ENCODE data around the gene ROPN1L.
"Not testable (repeated sequence)": the region's sequence is repeated elsewhere in the genome, so short reads cannot be mapped to it uniquely, and the experiment has no call there.

Gene ROPN1L
- total RNA-seq, result 0.09 to 0.30 reads per million in 2 experiments

DNA sequence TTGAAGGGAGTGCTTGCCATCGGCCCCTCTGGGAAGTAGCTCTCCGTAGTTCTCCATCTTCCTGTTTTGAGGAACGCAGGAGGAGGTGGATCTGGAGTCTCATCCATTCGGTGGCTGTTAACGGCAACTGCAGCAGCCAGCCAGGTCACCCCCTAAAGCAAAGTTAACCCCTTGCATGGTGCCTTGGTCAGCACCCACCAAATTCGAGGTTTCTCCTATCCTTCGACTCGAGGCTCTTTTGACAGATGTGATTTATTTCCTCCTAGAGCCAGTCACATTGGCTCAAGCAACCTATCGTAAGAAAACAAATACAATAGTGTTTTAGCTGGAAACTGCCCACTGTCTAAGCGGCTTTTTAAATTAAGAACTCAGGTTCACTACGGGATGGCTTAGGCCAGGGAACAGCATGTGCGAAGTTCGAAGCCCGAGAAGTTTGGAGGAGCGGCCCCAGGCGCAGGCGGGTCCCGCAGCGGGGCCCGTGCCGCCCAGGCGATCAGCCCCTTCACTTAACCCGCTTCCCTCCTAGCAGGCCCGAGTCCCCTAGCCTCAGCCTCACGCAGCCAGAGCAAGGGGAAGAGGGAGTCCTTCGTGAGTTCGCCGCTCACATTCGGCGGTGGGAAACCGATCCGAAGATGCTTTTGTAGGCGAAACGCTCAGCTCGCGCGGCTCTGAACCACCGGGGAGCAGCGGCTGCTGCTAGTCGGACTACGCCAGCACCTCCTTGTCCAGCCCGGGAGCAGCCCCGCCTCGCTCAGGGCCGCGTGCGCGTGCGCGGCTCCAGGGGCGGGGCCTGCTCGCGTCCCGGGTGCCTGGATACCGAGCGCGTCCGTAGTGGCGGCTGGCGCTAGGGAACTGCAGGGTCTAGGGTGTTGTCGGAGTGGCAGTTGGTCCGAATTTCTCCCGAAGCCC lies at the start of gene ROPN1L:
TSS of gene ROPN1L (plus strand) at position 797 of the 909 bp plus-strand sequence. CDS start 289 bp downstream, outside the sequence.
- peak; percentile 68 for DNase-seq (ENCODE audit: low read depth)

- not testable (repeated sequence) for DNase-seq (ENCODE audit: low read depth)
Measured at GRCh38 chr5:10392567-10393328, 48.9 kb upstream of the ROPN1L start.

DNA sequence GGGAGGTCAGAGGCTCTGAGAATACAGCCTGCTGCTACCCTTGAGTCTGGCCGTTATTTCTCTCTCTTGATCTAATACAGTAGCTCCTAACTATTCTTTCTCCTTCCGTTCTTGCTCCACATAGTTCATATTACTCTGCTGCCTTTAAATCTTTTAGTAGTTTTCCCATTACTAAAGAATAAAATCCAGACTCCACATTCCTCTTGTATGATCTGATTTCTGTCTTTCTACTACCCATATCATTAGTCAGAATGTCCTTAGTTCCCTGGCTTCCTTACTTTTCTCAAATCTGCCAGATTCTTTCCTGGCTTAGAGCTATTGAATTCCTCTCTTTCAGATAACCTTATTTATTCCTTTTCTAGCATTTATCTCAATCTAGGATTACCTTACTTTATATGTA lies 48.2 kb upstream of the ROPN1L start:
- DNase-seq (ENCODE audit: low read depth), result no peak

GRCh38 chr5:10396552-10396951 lies 45.1 kb upstream of the ROPN1L start:
- no peak for DNase-seq (ENCODE audit: low read depth)

DNA sequence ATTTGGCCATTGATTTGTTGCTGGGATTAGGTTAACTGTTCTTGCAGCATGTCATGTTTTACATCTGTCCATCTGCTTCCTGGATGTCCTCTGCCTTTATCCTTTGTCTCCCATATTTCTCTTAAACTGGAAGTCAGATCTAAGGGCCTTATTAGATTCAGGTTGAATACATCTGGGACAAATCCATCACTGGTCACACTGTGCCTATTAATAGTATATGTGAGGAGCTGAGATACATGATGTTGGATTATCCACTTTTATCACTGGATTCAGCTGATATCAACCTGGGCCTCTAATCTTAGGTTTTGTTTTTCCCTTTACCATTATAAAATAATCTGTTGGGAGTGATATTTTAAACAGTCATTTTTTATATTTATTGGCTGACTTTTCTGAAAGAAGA lies 41.8 kb upstream of the ROPN1L start:
- DNase-seq (ENCODE audit: low read depth), result no peak

DNA sequence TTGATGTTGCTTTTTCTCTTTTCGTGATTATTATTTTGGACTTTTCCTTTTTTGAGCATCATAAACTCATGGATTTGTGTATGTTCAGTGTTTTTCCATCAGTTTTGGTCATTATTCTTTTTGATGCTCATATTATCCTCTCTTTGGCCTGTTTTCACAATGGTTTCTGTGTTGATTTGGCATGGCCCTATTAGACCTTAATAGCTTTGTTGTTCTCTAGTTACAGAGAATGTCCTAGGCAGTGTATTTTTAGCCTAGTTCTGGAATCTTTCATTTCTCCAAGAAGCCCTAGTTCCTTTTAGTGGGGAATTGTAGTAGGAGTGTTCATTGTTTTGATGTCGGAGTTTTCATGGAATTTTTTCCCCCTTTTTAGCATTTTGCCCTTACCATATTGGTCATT lies 41.3 kb upstream of the ROPN1L start:
- DNase-seq (ENCODE audit: low read depth), result no peak

- DNase-seq (ENCODE audit: low read depth), result no peak
Measured at GRCh38 chr5:10400831-10401230, 40.8 kb upstream of the ROPN1L start.

GRCh38 chr5:10401498-10401897 lies 40.2 kb upstream of the ROPN1L start:
- DNase-seq (ENCODE audit: low read depth), result no peak

DNA sequence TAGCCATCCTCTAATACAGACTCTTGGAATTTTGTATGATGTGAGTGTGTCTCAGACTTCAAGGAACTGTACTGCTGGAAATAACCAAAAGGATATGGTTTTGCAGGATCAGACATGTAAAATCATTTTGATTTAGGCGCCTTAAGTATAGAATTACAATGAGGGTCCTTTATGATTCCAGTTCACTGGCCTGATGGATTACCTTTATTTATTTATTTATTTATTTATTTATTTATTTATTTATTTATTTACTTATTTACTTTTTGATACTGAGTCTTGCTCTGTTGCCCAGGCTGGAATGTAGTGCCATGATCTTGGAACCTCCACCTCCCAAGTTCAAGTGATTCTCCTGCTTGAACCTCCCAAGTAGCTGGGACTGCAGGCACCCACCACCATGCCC lies 37.9 kb upstream of the ROPN1L start:
- DNase-seq (ENCODE audit: low read depth), result no peak

GRCh38 chr5:10406651-10407050 lies 35.0 kb upstream of the ROPN1L start:
- DNase-seq (ENCODE audit: low read depth), result no peak

DNA sequence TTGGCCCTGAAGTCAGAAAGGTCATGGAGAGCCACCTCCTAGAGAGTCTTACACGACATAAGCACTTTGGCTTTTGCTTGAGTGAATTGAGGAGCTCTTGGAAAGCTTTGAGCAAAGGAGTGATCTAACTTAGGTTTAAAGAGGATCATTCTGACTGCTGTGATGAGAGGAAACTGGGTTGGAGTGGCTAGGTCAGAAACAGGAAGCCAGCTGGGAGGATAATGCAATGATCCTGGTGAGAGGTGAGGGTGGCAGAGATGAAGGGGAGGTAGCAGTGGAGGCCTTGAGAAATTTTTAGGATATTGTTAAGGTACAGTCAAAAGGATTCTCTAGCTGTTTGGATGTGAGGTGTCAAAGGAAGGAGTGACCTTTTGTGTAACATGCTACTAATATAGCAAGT lies 32.2 kb upstream of the ROPN1L start:
- no peak for DNase-seq (ENCODE audit: low read depth)

GRCh38 chr5:10410662-10411061 lies 31.0 kb upstream of the ROPN1L start:
- DNase-seq (ENCODE audit: low read depth), result no peak

GRCh38 chr5:10411336-10411735 lies 30.3 kb upstream of the ROPN1L start:
- DNase-seq (ENCODE audit: low read depth), result no peak

DNA sequence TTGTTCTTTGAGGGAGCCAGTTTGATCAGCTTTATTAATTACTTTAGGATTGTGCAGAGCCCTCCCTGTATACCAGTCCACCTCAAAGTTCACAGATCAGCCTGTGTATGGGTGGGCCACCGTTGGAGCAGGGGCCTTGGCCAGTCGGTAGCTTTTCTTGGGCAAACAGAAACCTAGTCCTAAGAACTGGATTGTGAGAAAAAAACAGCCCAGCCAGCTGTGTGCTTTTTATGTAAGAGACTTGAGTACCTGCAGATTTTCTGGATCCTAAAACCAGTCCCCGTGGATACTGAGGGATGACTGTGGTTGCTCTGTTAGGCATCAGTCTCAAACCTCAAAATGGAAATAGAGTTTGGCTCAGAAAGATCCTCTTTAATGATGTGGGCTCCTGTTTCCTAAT lies 24.8 kb upstream of the ROPN1L start:
- no peak for DNase-seq (ENCODE audit: low read depth)

DNA sequence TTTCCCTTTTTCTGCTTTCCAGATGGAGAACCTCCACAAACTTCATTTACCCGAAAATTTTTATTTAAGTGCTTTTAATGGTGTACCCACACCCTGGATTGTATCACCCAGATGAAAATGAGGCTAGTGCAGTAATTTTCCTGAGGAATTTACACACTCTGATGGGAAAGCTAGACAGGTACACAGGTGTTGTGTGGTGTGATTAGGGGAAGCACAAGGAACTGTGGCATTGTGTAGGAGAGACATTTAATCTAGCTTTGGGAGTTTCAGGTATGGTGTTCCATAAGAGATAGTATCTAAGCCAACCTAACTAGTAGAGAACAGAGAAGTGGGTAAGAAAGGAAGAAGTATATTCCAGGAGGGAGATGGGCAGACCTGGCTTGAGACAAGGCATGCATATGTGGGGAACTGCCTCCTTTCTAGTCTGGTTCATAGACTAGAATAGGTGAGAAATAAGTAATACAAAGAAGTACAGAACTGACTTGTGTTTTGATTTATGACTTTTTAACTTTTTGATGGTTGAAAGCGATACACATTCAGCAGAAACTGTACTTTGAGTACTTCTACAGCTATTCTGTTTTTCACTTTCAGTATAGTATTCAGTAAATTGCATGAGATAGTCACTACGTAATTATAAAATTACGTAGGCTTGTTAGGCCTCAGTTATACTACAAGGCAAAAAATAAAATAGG lies 22.9 kb upstream of the ROPN1L start:
- no peak for DNase-seq (ENCODE audit: low read depth)

DNA sequence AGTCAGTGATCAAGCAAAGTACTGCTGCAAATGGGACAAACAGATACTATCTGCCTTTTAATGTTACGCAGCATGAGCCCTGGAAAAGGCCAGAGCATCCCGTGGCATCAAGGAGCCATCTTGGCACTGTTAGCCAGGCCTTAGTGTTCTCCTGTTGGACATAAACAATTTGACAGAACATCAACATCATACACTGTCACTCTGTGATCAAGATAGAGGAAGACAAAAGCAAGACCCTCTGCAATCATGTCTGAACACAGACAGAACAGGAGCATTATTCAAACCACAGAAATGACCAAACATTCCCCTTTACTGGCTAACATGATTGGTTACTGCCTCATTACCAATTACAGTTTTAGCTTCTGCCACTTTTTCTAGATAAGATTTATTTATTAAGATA lies 21.2 kb upstream of the ROPN1L start:
- no peak for DNase-seq (ENCODE audit: low read depth)

DNA sequence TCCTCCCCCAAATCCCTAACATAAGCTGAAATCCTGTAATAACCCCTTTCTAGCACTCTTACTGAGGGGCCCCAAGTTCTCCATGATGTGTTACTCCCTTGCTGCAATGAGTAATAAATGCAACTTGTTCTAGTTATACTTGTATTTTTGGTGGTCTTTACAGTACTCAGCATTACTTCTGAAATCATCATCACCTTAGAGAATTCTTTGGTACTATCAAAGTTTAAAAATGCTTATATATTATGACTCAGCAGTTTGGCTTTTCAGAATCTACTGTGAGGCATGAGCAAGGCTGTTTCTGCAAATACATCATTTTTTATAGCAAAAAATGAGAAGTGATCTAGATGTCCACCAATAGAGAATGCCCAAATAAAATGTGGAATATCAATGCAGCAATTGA lies 20.7 kb upstream of the ROPN1L start:
- no peak for DNase-seq (ENCODE audit: low read depth)

- no peak for DNase-seq (ENCODE audit: low read depth)
Measured at GRCh38 chr5:10421896-10422691, 19.6 kb upstream of the ROPN1L start.

DNA sequence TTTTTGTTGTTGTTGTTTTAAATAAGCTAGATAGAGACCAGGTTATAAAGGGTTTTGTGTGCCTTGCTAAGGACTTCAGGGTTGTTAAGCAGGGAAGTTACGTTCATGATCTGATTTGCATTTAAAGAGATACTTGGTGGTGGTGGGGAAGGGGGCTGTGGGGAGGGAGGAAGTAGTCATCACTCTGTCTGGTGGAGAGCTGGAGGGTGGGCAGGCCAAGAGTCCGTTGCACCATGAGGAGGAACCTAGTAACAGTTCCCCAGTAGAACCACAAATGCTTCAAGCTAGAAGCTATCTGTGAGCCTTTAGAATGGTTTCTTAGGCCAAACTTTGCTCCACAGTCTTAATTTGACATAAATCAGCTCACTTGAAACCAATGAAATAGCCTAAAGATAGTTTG lies 18.7 kb upstream of the ROPN1L start:
- no peak for DNase-seq (ENCODE audit: low read depth)

DNA sequence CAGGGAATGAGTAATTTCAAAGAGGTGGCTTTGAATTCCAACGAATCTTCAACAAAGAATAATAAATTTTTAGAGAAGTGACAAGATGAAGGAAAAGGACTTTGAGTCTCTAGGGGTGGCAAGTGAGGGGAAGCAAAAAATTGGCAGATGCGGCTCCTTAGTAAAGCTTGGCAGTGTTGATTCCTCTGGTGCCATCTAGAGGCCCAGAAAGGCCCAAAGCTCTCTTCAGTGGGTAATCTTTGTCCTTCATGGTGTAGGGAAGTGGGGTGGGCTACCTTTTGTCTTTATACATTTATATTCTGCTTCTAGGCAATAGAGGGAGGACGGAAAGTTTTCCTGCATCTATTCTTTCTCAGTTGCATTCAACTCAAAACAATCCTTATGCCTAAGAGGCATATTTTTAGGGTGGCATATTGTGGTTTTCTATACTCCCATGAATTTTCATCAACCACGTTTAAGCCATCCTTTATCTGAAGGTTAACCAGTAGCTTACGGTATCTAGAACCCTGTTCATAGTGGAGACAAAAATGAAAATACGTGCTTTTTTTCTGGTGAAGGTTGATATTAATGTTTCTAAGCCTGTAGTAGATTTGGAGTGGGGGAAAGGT lies 17.5 kb upstream of the ROPN1L start:
- DNase-seq (ENCODE audit: low read depth), result no peak

- no peak for DNase-seq (ENCODE audit: low read depth)
Measured at GRCh38 chr5:10427201-10427600, 14.5 kb upstream of the ROPN1L start.
